Cardiac muscle cell (in vitro differentiated cells and primary cell): ENCODE measurements around the gene RTBDN. TPM values are rescaled to one million over a fixed set of nuclear protein-coding genes. Genes with fewer than 3 reads are reported as not detected.

ENCODE experiments used
- DNase-seq, 2 donors: peaks; one replicate each; pipeline versions ENCODE4 v3.0.0 to v3.0.0-alpha.2; 2010 to 2017; ENCODE audit warnings: low read depth in 1 of 2, low spot score in 1 of 2
- H3K27ac ChIP-seq: fragments of 200-600 bp; sonication (generic); 2 replicates; pipeline ENCODE4 v1.5.1; 2016
- H3K27me3 ChIP-seq: fragments of 200-600 bp; sonication (generic); 2 replicates; pipeline ENCODE4 v1.6.0; 2016; ENCODE audit warnings: control low read depth
- H3K36me3 ChIP-seq: fragments of 200-600 bp; sonication (generic); 2 replicates; pipeline ENCODE4 v1.5.1; 2016; ENCODE audit warnings: control low read depth
- H3K4me1 ChIP-seq: fragments of 200-600 bp; sonication (generic); 2 replicates; pipeline ENCODE4 v1.8.1; 2017; ENCODE audit warnings: low read depth, mild to moderate bottlenecking, mixed run types
- H3K4me3 ChIP-seq: fragments of 200-600 bp; sonication (generic); 2 replicates; pipeline ENCODE4 v1.5.1; 2016; ENCODE audit warnings: mild to moderate bottlenecking
- H3K9me3 ChIP-seq: fragments of 200-600 bp; sonication (generic); 2 replicates; pipeline ENCODE4 v1.5.1; 2017; ENCODE audit warnings: low read depth, mild to moderate bottlenecking, control low read depth
- polyA plus RNA-seq: library from polyadenylated mRNA; unstranded; fragments of >200 nt; fragmentation: Nextera tagmentation; extraction: Ambion mirVana; gene quantifications from 2 replicates; pipeline ENCODE4 v1.2.1, GENCODE V29; 2016
- total RNA-seq: library from RNA; depleted of rRNA; stranded (reverse); fragments of >200 nt; gene quantifications from 2 replicates; pipeline ENCODE4 v1.2.3, GENCODE V29; 2016
- TF ChIP-seq, protein P1 (sequence below): IDR thresholded peaks from 2 replicates; pipeline ENCODE4 v1.5.1; 2012; ENCODE audit warnings: low read depth, mild to moderate bottlenecking, low read length

The RTBDN gene
- total and polyA plus RNA-seq, 2 experiments from 2014 or later, result not detected

DNA sequence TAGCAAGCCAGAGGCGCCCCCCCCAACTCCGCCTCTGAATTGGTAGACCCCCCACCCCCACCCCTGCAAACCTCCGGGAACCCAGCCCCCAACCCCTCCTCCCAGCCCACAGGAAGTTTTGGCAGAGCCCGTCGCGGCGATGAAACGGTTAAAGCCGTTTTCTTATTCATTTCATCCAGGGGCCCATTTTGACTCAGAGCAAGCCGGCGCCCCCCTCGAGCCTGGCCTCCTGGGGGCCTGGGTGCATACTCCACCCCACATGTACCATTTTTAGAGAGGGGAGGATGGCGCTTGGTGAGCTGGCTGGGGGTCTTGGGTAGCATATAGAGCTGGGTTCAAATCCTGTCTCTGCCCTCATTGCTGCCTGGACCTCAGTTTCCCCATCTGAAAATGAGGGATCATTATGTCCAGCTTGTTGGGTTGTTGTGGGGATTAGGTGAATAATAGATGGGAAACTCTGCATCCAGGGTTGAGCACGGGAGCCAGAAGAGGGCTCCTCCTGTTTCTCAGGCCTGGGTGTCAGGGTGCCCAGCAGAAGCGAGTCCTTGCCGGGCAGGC is 51.0 kb downstream of the RTBDN start:
- H3K36me3 ChIP-seq, result no peaks in the 10 kb centered on the region
- no peaks in the 10 kb centered on the region for H3K9me3 ChIP-seq
- no peak overlapping the region for H3K27ac ChIP-seq
- TF ChIP-seq, protein P1, sequence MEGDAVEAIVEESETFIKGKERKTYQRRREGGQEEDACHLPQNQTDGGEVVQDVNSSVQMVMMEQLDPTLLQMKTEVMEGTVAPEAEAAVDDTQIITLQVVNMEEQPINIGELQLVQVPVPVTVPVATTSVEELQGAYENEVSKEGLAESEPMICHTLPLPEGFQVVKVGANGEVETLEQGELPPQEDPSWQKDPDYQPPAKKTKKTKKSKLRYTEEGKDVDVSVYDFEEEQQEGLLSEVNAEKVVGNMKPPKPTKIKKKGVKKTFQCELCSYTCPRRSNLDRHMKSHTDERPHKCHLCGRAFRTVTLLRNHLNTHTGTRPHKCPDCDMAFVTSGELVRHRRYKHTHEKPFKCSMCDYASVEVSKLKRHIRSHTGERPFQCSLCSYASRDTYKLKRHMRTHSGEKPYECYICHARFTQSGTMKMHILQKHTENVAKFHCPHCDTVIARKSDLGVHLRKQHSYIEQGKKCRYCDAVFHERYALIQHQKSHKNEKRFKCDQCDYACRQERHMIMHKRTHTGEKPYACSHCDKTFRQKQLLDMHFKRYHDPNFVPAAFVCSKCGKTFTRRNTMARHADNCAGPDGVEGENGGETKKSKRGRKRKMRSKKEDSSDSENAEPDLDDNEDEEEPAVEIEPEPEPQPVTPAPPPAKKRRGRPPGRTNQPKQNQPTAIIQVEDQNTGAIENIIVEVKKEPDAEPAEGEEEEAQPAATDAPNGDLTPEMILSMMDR, result no peak
- peak overlapping the region; percentile 39 for H3K4me3 ChIP-seq
- H3K4me1 ChIP-seq, result peaks cover 28% of the 10 kb centered on the region
- H3K27me3 ChIP-seq, result no peaks in the 10 kb centered on the region
- DNase-seq, result no peak

DNA sequence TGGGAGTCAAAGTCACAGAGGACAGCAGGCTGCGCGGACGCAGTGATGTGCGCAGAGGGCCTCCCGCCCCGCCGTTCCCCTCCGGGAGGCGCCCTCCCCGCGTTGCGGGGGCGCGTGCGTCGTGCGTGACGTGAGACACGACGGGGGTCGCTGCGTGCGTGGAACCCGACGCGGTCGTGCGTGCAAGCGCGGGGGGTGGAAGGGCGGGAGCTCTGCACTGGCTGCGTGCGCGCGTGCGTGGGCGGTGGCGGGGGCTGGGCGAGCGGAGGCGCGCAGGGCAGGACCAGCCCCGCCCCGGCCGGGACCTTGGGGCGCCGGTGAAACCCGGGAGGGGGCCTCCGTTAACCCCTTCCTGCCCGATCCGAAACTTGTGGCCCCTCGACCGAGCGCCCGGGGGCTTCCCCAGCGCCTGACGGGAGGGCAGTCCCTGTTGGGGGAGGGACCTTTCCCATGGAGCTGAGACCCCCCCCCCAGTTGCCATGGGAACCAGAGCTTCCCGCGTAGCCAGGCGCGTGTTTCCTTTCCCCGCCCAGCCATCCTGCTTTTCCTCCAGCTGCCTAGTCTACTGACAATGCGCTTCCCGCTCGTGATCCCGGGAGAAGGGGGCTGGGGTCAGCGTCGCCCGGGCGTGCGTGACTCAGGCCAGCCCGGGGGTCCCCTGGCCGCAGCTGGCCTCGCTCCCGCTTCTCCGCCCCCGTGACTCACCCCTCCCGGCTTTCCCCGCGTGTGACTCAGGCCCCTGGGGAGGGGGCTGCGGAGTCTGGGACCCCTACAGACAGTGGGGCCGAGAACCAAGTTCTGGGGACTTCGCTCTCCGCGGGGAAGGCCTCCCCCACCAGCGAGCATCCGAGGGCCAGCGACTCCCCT is 51.7 kb downstream of the RTBDN start:
- TF ChIP-seq, protein P1, result no peak
- no peaks in the 10 kb centered on the region for H3K9me3 ChIP-seq
- H3K27ac ChIP-seq, result no peak overlapping the region
- H3K27me3 ChIP-seq, result no peaks in the 10 kb centered on the region
- H3K4me3 ChIP-seq, result peak overlapping the region; percentile 39
- peaks cover 24% of the 10 kb centered on the region for H3K4me1 ChIP-seq
- no peaks in the 10 kb centered on the region for H3K36me3 ChIP-seq
- peak; percentile 70 to 93 for DNase-seq

DNA sequence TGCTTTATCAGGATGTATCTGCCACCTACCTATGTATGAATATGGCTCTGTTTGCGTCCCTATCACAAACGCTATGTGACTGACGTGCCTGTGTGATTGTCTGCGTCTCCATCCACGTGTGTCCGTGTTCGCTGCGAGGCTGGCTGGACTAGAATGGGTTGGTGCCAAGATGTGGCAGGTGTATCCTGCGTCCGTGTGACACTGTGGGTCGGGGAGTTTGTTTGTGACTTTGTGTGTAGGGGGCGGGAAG is 52.3 kb downstream of the RTBDN start:
- no peak for DNase-seq
- no peaks in the 10 kb centered on the region for H3K9me3 ChIP-seq
- no peak overlapping the region for H3K27ac ChIP-seq
- H3K36me3 ChIP-seq, result no peaks in the 10 kb centered on the region
- H3K4me3 ChIP-seq, result peak overlapping the region; percentile 39
- TF ChIP-seq, protein P1, result no peak
- H3K27me3 ChIP-seq, result no peaks in the 10 kb centered on the region
- H3K4me1 ChIP-seq, result peaks cover 24% of the 10 kb centered on the region

DNA sequence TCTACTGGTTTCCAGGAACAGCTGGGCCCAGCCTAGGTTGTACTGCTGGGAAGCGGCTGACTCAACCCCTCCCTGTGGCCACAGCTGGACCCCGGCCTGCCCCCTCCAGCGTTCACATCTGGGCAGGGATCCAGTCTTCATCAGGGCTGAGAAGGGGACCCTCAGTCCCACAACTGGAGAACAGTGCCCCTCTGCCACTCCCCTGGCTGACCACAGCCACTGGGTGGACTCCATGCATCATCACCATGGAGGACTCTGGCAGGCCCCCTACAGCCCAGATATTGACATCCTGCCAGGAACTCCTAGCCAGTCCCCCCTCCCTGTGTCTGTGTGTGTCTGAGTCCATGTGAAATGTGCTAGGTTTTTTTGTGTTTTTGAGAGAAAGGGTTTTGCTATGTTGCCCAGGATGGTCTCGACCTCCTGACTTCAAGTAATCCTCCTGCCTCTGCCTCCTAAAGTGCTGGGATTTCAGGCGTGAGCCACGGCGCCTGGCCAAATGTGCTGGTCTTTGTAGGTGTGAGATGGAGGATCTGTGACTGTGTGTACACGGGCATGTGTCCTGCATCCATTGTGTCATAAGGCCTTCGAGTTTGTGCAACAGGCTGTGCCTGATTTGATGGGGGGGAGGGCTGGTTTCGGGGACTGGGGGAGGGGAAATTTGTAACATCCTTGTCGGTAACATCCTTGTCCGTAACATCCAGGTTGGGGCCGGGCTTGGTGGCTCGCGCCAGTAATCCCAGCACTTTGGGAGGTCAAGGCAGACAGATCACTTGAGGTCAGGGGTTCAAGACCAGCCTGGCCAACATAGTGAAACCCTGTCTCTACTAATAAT is 55.0 kb downstream of the RTBDN start:
- peak overlapping the region; percentile 7 for H3K27ac ChIP-seq
- peak; percentile 58 to 96 for DNase-seq
- H3K4me3 ChIP-seq, result no peak overlapping the region

DNA sequence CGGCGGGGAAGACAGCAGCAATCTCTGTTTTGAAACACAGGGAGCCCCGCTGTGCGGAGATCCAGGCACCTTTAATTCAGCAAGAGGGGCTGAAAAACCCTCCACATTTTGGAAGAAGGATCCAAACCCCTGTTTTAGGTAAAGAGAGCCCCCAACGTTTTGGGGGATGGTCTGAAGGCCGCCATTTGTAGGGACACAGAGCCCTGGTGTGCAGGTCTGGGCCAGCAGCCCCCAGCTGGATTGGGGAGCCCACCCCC is 55.5 kb downstream of the RTBDN start:
- TF ChIP-seq, protein P1, result no peak
- H3K4me3 ChIP-seq, result no peak overlapping the region
- peaks cover 10% of the 10 kb centered on the region for H3K4me1 ChIP-seq
- H3K27me3 ChIP-seq, result no peaks in the 10 kb centered on the region
- peak overlapping the region; percentile 7 for H3K27ac ChIP-seq
- DNase-seq, result no peak
- no peaks in the 10 kb centered on the region for H3K9me3 ChIP-seq
- H3K36me3 ChIP-seq, result no peaks in the 10 kb centered on the region

More for the DNA sequence above, 55.0 kb downstream of the RTBDN start:
- Histone ChIP-seq H3K36me3 (no peaks in the 10 kb centered on the region), H3K27me3 (no peaks in the 10 kb centered on the region), H3K9me3 (no peaks in the 10 kb centered on the region), H3K4me1 (peaks cover 15% of the 10 kb centered on the region)
- TF ChIP-seq, protein P1, result no peak
